Activated gamma-delta T cell (primary cell): ENCODE data around the gene TYSND1.
"Not testable (repeated sequence)": the region's sequence is repeated elsewhere in the genome, so short reads cannot be mapped to it uniquely, and the experiment has no call there.

Source experiments
- DNase-seq: peaks from one replicate; lab custom pipeline; 2025; lab: John Stamatoyannopoulos, UW

Gene TYSND1

DNA sequence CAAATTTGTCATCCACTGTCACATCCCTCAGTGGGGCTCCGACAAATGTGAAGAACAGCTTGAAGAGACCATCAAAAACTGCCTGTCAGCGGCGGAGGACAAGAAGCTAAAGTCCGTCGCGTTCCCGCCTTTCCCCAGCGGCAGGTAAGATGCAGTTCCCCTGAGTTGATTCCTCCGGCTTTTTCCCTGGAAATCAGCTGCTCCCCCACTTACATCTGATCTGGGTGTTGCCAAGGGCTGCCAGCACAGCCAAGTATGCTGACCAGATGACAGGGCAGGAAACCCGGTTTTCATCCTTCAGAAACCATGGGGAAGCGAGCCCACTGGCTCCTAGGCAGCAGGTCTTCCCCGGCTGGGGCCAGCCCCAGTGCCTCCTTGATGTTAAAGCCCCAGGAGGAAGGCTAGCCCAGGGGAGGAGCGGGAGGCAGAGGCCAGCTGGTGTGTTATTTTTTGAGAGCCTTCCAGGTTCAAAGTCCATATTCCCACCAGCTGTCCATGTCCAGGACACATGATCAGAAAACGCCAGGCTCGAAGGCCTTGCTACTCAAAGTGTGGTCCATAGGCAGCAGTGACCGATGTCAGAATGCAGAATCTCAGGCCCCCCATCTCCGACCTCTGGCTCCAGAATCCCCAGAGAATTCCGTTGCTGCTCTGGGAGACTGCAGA lies 37.3 kb downstream of the TYSND1 start:
- DNase-seq, result no peak

DNA sequence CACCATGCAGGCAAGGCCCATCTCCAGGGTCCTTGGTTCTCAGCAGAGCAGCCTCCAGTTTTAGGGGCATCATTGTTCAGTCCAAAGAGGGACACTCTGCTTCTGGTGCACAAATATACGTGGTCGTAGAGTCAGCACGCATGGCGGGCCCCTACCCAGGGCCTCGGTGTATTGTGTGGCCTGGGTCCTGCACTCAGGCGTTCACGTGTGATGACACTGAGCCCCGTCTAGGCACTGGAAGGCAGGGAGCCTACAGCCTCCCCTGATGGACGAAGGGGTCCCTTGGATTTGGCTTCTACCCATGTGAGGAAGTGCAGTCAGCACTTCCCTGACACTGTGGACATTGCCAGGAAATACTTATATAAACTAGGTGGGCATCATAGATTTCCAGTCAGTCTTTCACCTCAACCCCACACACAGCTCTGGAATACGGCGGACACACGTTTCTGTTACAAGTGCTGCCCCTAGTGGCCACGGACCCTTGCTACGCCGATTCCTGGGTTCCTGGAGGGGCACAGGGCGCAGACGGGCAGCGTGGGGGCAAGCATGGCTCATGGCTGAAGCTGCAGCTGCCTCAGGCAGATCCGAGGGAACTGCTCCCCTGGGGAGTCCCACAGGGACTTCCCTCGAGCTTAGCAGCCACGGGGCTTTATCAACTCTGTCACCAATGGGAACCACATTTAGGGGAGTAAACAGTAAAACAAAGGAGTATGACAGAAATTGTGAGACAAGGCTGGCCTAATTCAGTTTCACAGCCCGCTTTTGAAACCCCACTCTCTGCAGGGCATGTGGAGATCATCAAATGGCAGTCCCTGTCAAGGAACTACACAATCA lies 39.3 kb downstream of the TYSND1 start:
- no peak for DNase-seq

DNA sequence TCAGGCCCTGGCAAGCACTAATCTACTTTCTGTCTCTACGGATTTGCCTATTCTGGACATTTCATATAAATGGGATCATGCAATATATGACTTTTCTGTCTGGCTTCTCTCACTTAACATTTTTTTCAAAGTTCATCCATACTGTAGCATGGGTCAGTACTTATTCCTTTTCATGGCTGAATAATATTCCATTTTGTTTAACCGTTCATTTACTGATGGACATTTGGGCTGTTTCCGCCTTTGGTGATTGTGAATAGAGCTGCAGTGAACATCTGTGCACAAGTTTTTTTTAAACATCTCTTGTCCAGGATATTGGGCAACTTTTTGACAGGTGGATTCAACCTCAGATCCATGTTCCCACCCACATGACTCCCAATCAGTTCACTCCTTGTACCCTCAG lies 44.8 kb downstream of the TYSND1 start:
- DNase-seq, result no peak

DNA sequence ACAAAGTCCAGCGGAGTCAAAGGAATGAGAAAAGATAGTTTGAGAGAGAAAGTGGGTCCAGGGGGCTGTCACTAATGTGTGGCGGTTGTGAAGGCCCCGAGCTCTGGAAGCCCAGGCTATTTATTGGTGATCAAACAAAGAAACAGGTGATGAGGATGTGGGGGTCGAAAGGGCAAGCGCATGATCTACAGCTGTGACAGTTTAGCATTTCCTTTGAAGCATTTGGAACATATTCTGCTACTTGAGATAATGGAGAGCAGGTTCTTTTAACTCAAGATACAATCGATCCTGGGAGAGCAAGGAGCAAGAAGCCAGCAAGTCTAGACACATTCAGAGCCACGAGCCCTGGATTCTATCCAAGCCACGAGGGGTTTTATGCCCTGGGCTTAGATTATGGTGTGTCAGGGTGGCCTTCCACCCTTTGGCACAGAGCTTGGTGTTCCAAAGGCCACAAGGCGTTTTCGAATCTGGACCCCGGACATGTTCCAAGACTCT lies 45.4 kb downstream of the TYSND1 start:
- not testable (repeated sequence) for DNase-seq

DNA sequence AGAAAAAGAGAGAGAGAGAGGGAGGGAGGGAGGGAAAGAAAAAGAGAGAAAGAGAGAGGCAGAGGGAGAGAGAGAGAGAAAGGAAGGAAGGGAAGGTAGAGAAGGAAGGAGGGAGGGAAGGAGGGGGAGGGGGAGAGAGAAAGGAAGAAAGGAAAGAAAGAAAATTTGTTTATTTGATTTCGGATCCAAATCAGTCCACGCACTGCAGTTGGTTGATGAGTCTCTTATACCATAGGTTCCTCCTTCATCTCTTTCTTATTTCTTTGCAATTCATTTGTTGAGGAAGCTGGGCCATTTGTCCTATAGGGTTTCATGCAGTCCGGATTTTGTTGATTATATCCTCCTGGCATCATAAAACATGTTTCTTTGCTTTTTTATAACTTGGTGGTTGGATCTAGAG lies 48.2 kb downstream of the TYSND1 start:
- DNase-seq, result no peak

DNA sequence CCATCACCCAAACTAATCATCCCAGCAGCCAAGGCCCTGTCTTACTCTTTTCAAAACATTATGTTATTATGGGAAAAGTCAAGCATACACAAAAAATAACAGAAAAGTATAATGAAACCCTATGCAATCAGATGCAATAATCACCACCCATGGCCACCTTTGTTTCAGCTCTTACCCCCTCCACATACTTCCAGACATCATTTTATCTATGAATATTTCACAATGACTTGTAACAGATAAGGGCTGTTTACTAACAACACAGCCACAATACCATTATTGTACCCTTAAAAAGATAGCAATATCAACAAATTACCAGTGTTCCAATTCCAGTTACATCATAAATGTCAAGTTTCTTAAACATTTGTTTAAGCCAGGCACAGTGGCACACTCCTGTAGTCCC lies 49.0 kb downstream of the TYSND1 start:
- no peak for DNase-seq

DNA sequence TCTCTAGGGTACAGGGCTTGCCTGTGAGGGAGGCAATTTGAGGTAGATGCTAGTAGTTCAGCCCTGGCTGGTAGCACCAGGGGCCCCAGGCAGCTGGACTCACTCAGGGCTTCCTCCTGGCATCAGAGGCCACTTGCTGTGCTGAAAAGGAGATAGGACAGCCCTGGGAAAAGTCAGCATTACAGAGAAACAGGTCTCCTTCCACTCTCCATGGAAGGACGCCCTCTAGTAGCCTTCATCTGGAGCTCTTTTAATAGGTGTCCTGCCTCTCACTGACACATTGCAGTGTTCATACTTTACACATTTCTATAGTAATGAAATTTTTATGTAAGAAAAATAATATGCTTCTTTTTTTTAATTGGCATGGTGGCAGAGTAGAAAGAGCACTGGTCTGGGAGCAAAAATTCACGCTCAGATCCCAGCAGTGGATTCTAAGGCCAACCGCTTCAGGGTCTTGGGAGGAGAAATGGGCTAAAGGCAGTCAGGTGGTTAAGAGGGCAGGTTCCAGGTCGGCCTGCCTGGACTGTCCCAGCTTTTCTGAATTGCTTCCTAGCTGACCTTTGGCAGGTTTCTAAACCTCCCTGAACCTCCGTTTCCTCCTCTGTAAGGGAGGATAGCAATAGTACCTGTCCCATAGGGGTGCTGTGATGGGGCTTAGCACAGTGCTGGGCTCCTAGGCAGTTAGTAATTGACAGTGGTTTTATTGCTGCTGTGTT lies 49.6 kb downstream of the TYSND1 start:
- DNase-seq, result no peak

DNA sequence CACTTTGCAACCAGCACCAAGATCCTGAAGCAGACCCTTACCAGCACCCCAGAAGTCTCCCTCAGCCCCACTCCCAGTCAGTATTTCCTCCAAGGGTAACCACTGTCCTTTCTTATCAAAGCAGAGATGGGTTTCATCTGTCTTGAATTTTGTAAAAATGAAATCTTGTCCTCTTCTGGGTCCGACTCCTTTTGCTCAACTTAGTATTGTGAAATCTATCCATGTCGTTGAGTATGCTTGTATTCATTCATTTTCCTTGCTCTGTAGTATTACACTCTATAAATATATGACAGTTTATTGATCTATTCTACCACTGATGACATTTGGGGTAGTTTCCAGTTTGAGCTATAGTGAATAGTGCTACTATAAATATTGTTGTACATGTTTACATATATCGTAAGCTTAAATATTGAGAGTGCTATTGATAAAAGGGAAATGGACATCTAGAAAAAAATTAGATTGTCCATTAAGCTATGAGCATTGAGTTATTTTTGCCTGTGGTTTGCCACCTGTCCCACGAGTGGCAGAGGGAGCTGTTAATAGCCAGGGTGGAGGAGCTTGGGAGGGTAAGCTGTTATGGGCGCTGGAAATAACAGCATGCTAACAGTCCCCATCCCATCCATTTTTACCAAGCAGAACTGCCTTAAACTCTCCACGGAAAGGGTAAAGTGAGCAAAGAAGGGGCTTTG lies 50.3 kb downstream of the TYSND1 start:
- no peak for DNase-seq

DNA sequence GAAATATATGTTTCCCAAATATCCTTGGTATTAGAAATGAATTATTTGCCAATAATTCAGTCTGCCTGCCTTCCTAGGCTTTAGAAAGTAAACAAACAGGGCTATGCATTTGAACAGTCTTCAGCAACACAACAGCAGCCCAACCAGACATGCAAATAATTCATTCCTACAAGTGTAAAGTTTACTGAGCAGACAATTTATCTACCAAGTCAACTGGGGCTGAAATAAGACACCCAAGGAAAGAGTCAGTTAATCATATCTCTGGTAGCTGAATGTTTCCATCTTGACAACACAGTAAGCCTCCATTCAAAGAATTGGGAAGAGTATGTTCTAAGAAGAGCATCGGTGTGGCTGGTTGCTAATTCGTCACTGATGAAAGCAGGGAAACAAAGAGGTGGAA lies 52.2 kb downstream of the TYSND1 start:
- no peak for DNase-seq

DNA sequence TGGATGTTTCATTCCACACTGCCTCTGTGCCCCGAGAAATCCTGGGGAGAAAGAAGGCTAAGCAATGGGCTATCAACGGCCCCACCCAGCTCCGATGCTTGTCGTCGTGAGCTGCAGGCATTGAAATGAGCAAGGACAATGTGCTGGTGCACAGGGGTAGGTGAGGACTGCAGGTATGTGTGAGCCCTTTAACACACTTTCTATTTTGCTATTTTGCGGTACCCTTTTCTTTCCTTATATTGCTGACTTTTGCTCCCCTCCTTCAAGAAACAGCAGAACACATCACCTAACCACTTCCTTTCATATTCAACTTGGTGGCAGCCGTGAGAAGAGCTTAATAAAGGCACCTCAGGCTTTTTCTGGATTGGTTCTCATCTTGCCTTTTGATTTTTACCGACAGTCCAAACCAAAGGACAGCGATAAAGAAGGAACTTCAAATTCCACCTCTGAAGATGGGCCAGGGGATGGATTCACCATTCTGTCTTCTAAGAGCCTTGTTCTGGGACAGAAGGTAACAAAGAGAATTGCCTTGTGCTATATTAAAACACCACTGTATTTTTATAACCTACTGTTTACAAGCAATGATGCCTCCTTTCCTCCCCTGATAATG lies 53.1 kb downstream of the TYSND1 start:
- no peak for DNase-seq

DNA sequence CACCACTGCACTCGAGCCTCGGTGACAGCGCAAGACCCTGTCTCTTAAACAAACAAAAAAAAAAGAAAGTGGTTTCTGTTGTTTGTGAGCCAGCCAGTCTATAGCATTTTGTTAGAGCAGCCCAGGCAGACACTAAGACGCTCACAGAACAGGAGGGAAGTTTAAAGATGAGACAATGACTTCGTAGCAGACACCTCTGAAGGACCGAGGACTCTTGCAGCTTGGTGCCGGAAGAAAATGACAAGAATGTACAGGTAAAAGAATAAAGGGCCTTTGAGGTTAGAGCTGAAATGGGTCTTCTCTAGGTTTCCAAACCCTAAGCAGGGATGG lies 54.1 kb downstream of the TYSND1 start:
- DNase-seq, result no peak

DNA sequence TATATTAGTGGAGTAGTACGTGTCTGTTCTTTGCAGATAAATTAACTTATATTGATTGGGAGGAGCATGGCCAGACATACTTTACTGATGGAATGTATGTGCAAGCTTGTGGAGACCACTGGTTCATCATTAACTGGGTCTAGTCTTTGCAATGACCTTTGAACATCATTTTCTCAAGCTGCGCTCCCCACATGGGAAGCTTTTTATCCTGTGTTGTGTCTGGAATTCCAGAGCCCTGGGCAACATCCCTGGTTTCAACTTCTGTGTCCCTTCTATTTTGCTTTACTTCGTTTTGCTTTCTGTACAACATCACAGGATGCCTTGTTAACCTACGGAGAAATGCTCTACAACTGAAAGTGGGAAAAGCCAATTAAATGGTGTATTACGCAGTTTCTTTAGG lies 55.5 kb downstream of the TYSND1 start:
- DNase-seq, result no peak

DNA sequence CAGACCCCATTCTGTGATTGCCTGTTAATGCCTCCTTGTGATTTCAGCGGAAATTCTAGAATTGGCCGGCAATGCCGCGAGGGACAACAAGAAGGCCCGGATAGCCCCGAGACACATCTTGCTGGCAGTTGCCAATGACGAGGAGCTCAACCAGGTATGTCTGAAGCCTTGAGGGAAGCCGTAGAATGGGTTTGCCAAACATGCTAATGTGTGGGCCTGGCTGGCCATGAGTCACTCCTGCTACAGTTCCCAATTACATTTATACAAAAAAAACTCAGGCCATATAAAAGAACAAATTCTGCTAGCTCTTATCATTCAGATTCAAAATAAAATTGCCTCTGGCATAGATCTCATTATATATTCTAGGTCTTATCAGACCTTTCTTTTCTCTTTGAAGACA lies 56.5 kb downstream of the TYSND1 start:
- no peak for DNase-seq

DNA sequence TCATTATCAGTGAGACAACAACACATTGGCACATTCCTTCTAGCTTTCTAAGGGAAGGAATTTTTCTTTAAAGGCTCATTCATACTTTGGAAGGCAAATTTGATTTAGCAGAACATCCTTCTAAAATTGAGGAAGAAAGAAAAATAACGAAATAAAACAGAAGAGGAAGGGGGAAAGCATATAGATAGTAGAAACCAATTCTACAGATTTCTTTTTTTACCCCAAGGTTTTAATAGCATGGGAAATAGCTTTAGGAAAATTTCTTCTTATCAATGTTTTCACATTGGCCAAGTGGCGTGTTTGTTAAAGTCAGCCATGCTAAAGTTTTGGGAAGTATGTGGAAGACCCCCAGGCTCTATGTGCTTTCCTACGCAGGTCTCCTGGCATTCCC lies 58.2 kb downstream of the TYSND1 start:
- no peak for DNase-seq
